Uterus (tissue), 2 donors: Measurements from ENCODE around the gene FAAP20.

ENCODE experiments used
- POLR2A ChIP-seq, 2 donors: fragments of 450-650 bp; IDR thresholded peaks; one replicate each; pipeline ENCODE4 v1.6.1; 2016; ENCODE audit warnings: antibody characterized with exemption in 2 of 2, mild to moderate bottlenecking in 1 of 2, moderate library complexity in 1 of 2
- TF ChIP-seq, protein P1 (sequence below), 4 experiments: fragments of 200-600 bp in 2 of 4; fragments of 450-650 bp in 2 of 4; sonication (generic) in 2 of 4; IDR thresholded peaks; one replicate each; pipeline ENCODE4 v1.5.1; 2016 to 2019; ENCODE audit warnings: antibody characterized with exemption in 4 of 4, mild to moderate bottlenecking in 2 of 4, moderate library complexity in 1 of 4

DNA sequence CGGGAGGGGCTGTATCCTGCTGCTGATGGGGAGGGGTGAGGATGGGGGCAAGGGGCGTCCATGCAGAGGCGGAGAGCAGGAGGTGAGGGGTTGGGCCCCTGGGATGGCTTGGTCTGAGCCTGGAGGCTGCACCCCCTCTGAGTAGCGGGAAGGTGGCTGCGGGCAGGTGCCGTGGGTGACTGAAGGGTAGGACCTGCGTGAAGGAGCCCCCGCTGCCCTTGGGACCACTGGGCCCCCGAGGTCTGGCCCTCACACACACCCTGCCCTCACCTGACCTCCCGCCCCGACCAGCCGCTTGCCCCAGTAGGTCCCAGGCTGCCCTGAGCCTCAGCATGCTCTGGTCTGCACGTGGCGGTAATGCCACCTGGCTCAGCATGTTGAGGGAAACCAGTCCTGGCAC, 20.8 kb upstream of the FAAP20 start:
- TF ChIP-seq, protein P1, sequence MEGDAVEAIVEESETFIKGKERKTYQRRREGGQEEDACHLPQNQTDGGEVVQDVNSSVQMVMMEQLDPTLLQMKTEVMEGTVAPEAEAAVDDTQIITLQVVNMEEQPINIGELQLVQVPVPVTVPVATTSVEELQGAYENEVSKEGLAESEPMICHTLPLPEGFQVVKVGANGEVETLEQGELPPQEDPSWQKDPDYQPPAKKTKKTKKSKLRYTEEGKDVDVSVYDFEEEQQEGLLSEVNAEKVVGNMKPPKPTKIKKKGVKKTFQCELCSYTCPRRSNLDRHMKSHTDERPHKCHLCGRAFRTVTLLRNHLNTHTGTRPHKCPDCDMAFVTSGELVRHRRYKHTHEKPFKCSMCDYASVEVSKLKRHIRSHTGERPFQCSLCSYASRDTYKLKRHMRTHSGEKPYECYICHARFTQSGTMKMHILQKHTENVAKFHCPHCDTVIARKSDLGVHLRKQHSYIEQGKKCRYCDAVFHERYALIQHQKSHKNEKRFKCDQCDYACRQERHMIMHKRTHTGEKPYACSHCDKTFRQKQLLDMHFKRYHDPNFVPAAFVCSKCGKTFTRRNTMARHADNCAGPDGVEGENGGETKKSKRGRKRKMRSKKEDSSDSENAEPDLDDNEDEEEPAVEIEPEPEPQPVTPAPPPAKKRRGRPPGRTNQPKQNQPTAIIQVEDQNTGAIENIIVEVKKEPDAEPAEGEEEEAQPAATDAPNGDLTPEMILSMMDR (IDR thresholded peaks at IDR 0.05), result no peak
- no peak for TF ChIP-seq POLR2A (IDR thresholded peaks at IDR 0.05)
